ENCODE measurements around the gene CNP. TPM values are rescaled to one million over a fixed set of nuclear protein-coding genes. Genes with fewer than 3 reads are reported as not detected.

The CNP gene
- total RNA-seq (2014; rRNA removed; shearing (Covaris generic)): 162 and 173 TPM in 2 replicates

GRCh38 chr17:41966463-41967140, at the start of gene CNP:
Gene CNP, plus strand, starts transcription at chr17:41966795. Its CDS starts 90 bp downstream, at chr17:41966885.

GRCh38 chr17:41918314-41919164, 48.1 kb upstream of the CNP start, which contains the start of gene ACLY:
Gene ACLY, minus strand, starts transcription at chr17:41918951. Its CDS starts 5,078 bp downstream, at chr17:41913873.

GRCh38 chr17:41930009-41930832, 36.4 kb upstream of the CNP start, which contains the start of gene ODAD4:
Gene ODAD4, plus strand, starts transcription at chr17:41930617. Its CDS starts 107 bp downstream, at chr17:41930724.

GRCh38 chr17:42016941-42017865, 50.6 kb downstream of the CNP start, which contains the start of gene DNAJC7:
Gene DNAJC7, minus strand, starts transcription at chr17:42017439. Its CDS starts 23 bp downstream, at chr17:42017416.

GRCh38 chr17:42019509-42020404, 53.2 kb downstream of the CNP start, which contains the start of gene NKIRAS2:
Gene NKIRAS2, plus strand, starts transcription at chr17:42020090. Its CDS starts 1,488 bp downstream, at chr17:42021578.

Other genes starting within 250 kb of the CNP start
- 0.15 TPM in 1 of 2 replicates, not detected in the other for gene HAP1, start 232.2 kb upstream of the CNP start, total RNA-seq (2014; rRNA removed; shearing (Covaris generic))
- gene JUP, start 180.1 kb upstream of the CNP start, total RNA-seq (2014; rRNA removed; shearing (Covaris generic)): 5.9 and 6.1 TPM in 2 replicates
- gene P3H4, start 154.8 kb upstream of the CNP start, total RNA-seq (2014; rRNA removed; shearing (Covaris generic)): 53.4 and 66.4 TPM in 2 replicates
- 259 and 283 TPM in 2 replicates for gene FKBP10, start 153.8 kb upstream of the CNP start, total RNA-seq (2014; rRNA removed; shearing (Covaris generic))
- 85.6 and 94.7 TPM in 2 replicates for gene NT5C3B, start 130.6 kb upstream of the CNP start, total RNA-seq (2014; rRNA removed; shearing (Covaris generic))
- gene KLHL10, start 129.0 kb upstream of the CNP start, total RNA-seq (2014; rRNA removed; shearing (Covaris generic)): not detected in 2 replicates
- 25.5 and 26.7 TPM in 2 replicates for gene KLHL11, start 101.4 kb upstream of the CNP start, total RNA-seq (2014; rRNA removed; shearing (Covaris generic))
- 124 and 136 TPM in 2 replicates for gene ACLY, start 47.8 kb upstream of the CNP start, total RNA-seq (2014; rRNA removed; shearing (Covaris generic))
- gene ODAD4, start 36.2 kb upstream of the CNP start, total RNA-seq (2014; rRNA removed; shearing (Covaris generic)): 7.9 and 9.4 TPM in 2 replicates
- gene DNAJC7, start 50.6 kb downstream of the CNP start, total RNA-seq (2014; rRNA removed; shearing (Covaris generic)): 129 and 133 TPM in 2 replicates
- gene NKIRAS2, start 53.3 kb downstream of the CNP start, total RNA-seq (2014; rRNA removed; shearing (Covaris generic)): 81.9 and 82.1 TPM in 2 replicates
- gene C17orf113, start 83.8 kb downstream of the CNP start, total RNA-seq (2014; rRNA removed; shearing (Covaris generic)): 2.9 and 3.2 TPM in 2 replicates
- 0.11 TPM in 1 of 2 replicates, not detected in the other for gene ZNF385C, start 131.7 kb downstream of the CNP start, total RNA-seq (2014; rRNA removed; shearing (Covaris generic))
- gene DHX58, start 145.9 kb downstream of the CNP start, total RNA-seq (2014; rRNA removed; shearing (Covaris generic)): 7.0 and 7.7 TPM in 2 replicates
- 23.5 and 36.3 TPM in 2 replicates for gene KAT2A, start 154.6 kb downstream of the CNP start, total RNA-seq (2014; rRNA removed; shearing (Covaris generic))
- 0.08 TPM in 1 of 2 replicates, not detected in the other for gene HSPB9, start 156.0 kb downstream of the CNP start, total RNA-seq (2014; rRNA removed; shearing (Covaris generic))
- gene RAB5C, start 188.2 kb downstream of the CNP start, total RNA-seq (2014; rRNA removed; shearing (Covaris generic)): 108 and 130 TPM in 2 replicates
- gene KCNH4, start 214.3 kb downstream of the CNP start, total RNA-seq (2014; rRNA removed; shearing (Covaris generic)): 0.03 and 0.04 TPM in 2 replicates
- gene HCRT, start 218.7 kb downstream of the CNP start, total RNA-seq (2014; rRNA removed; shearing (Covaris generic)): not detected in 2 replicates
- 17.3 and 20.4 TPM in 2 replicates for gene GHDC, start 227.7 kb downstream of the CNP start, total RNA-seq (2014; rRNA removed; shearing (Covaris generic))